Measurements from ENCODE around the gene MYOM3. TPM values are rescaled to one million over a fixed set of nuclear protein-coding genes. Genes with fewer than 3 reads are reported as not detected.

MYOM3 gene
- total and polyA plus RNA-seq, 2 experiments from 2014 or later = 2.0 to 2.4 TPM

DNA sequence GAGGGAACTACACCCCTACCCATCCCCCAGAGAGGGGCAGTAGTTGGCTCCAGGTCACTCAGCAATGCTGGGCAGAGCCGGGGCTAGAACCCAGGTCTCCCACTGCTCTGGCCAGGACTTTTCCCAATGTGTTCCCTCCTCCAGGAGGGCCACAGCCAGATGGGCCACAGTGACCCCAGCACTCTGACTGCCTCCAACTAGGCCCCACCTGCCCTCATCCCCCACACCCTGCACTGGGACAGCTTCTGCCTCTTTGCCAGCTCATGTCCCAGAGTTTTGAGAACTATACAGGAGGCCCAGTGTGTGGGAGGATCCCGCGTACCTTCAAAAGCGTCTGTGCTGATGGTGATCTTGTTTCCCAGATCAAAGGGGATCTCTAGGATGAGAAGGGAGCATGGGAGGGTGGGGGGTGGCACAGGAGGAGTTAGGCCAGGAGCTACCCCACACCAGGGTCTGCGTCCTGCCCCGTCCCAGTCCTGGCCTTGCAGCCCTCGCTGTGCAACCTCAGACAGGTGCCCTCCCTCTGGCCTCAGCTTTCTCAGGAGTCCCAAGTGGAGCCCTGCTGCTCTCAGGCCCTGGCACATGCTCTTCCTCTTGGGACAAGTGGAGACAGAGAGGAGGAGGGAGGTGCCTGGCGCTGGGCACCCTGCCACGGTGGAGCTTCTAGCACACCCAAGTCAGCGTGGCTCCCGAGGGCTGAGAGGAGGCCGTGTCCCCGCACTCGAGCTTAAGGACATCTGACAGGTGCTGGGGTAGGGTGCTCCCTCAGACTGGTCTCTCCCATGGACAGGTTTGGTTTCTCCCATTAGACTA lies 22.0 kb downstream of the MYOM3 start:
- H3K27me3 ChIP-seq = no peaks in the 10 kb centered on the region
- no peaks in the 10 kb centered on the region for H3K36me3 ChIP-seq (replicated peaks; ENCODE audit: insufficient read depth, low read depth)
- no peaks in the 10 kb centered on the region for H3K4me1 ChIP-seq (ENCODE audit: insufficient read depth)
- H3K9me2 ChIP-seq (replicated peaks; ENCODE audit: insufficient read depth) = no peaks in the 10 kb centered on the region
- no peak overlapping the region for H3K27ac ChIP-seq
- H3K4me2 ChIP-seq = no peak overlapping the region
- no peaks in the 10 kb centered on the region for H3K9me3 ChIP-seq (ENCODE audit: low read depth)
- WGBS (ENCODE audit: low lambda C conversion rate, missing lambda C conversion rate) = 88% methylated on average over 14 of the region's 14 CpGs
- no peaks in the 10 kb centered on the region for H3K79me2 ChIP-seq
- TF ChIP-seq EZH2 (IDR thresholded peaks at IDR 0.05; ENCODE audit: borderline replicate concordance) (no peak), EZH2phosphoT487 (IDR thresholded peaks at IDR 0.05; ENCODE audit: low read depth, severe bottlenecking, unreplicated experiment) (no peak)
- TF ChIP-seq, protein P1, sequence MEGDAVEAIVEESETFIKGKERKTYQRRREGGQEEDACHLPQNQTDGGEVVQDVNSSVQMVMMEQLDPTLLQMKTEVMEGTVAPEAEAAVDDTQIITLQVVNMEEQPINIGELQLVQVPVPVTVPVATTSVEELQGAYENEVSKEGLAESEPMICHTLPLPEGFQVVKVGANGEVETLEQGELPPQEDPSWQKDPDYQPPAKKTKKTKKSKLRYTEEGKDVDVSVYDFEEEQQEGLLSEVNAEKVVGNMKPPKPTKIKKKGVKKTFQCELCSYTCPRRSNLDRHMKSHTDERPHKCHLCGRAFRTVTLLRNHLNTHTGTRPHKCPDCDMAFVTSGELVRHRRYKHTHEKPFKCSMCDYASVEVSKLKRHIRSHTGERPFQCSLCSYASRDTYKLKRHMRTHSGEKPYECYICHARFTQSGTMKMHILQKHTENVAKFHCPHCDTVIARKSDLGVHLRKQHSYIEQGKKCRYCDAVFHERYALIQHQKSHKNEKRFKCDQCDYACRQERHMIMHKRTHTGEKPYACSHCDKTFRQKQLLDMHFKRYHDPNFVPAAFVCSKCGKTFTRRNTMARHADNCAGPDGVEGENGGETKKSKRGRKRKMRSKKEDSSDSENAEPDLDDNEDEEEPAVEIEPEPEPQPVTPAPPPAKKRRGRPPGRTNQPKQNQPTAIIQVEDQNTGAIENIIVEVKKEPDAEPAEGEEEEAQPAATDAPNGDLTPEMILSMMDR (IDR thresholded peaks at IDR 0.05; ENCODE audit: poor library complexity) = no peak
- no peak overlapping the region for H3K4me3 ChIP-seq
- no peak for DNase-seq (ENCODE audit: low spot score)
- no peaks in the 10 kb centered on the region for H4K20me1 ChIP-seq (ENCODE audit: insufficient read depth, poor library complexity, severe bottlenecking)
- H2AFZ ChIP-seq = no peak overlapping the region

DNA sequence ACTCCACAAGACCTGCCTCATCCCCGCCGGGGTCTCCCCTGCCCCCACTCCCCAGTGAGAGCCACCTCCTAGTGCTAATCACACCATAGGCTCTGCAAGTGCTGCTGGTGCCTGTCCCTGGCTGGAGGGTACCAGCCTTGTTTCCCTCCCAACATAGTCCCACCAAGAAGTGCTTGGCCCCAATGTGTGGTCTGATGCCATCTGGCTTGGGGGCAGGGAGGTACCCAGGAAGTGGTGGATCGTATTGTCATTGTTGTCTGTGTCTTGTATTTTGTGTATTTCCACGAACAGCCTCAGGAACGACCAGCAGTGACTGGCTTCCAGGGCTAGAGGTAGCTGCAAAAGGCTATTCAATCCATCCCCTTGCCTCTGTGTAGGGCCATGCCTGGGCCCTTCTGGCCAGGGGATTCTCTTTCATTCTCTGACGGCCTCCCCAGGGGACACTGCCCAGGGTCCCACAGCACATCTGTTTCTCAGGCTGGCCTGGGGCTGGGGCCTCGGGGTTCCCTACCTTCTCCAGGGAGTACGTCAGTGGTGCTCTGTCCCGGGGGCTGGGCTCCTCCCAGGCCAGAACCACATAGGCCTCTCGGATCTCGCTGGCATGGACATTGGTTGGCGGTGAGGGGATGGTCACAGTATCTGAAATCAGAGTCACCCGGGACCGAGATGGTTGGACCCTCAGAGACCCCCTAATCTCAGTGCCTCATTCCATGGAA lies 22.8 kb downstream of the MYOM3 start:
- Histone ChIP-seq H3K9me3 (ENCODE audit: low read depth) (no peaks in the 10 kb centered on the region), H3K27ac (no peak overlapping the region), H3K27me3 (no peaks in the 10 kb centered on the region), H2AFZ (no peak overlapping the region), H3K36me3 (replicated peaks; ENCODE audit: insufficient read depth, low read depth) (no peaks in the 10 kb centered on the region), H4K20me1 (ENCODE audit: insufficient read depth, poor library complexity, severe bottlenecking) (no peaks in the 10 kb centered on the region), H3K4me3 (no peak overlapping the region), H3K9me2 (replicated peaks; ENCODE audit: insufficient read depth) (no peaks in the 10 kb centered on the region), H3K79me2 (no peaks in the 10 kb centered on the region), H3K4me2 (no peak overlapping the region), H3K4me1 (ENCODE audit: insufficient read depth) (no peaks in the 10 kb centered on the region)
- no peak for DNase-seq (ENCODE audit: low spot score)
- TF ChIP-seq EZH2 (IDR thresholded peaks at IDR 0.05; ENCODE audit: borderline replicate concordance) (no peak), EZH2phosphoT487 (IDR thresholded peaks at IDR 0.05; ENCODE audit: low read depth, severe bottlenecking, unreplicated experiment) (no peak)
- 84% methylated on average over 12 of the region's 14 CpGs for WGBS (ENCODE audit: low lambda C conversion rate, missing lambda C conversion rate)

DNA sequence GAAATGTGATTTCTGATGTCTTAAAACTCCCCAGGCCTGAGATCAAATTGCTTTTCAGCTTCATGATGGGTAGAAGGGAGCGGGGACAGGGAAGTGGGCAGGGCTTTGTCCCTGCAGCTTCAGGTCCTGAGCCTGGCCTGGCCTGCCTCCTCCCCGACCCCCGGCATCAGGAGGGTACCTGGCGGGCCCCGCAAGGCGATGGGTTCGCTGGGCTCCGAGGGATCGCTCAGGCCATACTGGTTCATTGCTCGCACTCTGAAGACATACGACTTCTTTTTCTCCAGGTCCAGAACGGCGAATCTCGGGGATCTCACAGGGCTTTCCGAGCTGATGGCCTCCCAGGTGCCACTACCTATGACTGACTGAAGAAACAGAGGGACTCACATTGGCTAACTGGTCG lies 25.5 kb downstream of the MYOM3 start:
- Histone ChIP-seq H3K4me3 (no peak overlapping the region), H3K4me1 (ENCODE audit: insufficient read depth) (no peaks in the 10 kb centered on the region), H3K9me3 (ENCODE audit: low read depth) (no peaks in the 10 kb centered on the region), H2AFZ (no peak overlapping the region), H3K27ac (no peak overlapping the region), H4K20me1 (ENCODE audit: insufficient read depth, poor library complexity, severe bottlenecking) (no peaks in the 10 kb centered on the region), H3K9me2 (replicated peaks; ENCODE audit: insufficient read depth) (no peaks in the 10 kb centered on the region), H3K4me2 (no peak overlapping the region), H3K36me3 (replicated peaks; ENCODE audit: insufficient read depth, low read depth) (no peaks in the 10 kb centered on the region), H3K27me3 (no peaks in the 10 kb centered on the region), H3K79me2 (no peaks in the 10 kb centered on the region)
- WGBS (ENCODE audit: low lambda C conversion rate, missing lambda C conversion rate) = 94% methylated on average over 16 of the region's 16 CpGs
- TF ChIP-seq, protein P1 (IDR thresholded peaks at IDR 0.05; ENCODE audit: poor library complexity) = no peak
- TF ChIP-seq EZH2 (IDR thresholded peaks at IDR 0.05; ENCODE audit: borderline replicate concordance) (no peak), EZH2phosphoT487 (IDR thresholded peaks at IDR 0.05; ENCODE audit: low read depth, severe bottlenecking, unreplicated experiment) (no peak)
- DNase-seq (ENCODE audit: low spot score) = no peak

DNA sequence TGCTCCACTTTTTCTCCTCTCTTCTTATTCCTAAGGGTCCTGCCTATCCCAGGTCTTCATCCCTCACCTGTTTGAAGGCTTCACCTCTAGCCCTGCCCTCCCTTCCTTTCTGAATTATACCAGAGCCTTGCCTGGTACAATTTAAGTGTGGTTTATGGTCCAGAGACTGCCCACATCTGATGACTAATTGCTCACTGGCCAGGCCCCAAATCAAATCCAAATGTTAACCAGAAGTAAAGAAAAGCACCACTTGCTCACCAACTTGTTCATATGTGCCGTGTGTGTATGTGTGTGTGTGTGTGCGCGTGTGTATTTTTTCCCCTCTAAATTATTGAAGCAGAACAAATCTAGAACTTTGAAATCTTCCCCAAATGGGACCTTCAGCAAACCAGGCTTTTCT lies 26.4 kb downstream of the MYOM3 start:
- H3K9me2 ChIP-seq (replicated peaks; ENCODE audit: insufficient read depth) = no peaks in the 10 kb centered on the region
- no peak overlapping the region for H3K4me3 ChIP-seq
- H4K20me1 ChIP-seq (ENCODE audit: insufficient read depth, poor library complexity, severe bottlenecking) = no peaks in the 10 kb centered on the region
- H3K36me3 ChIP-seq (replicated peaks; ENCODE audit: insufficient read depth, low read depth) = no peaks in the 10 kb centered on the region
- no peak overlapping the region for H3K4me2 ChIP-seq
- no peaks in the 10 kb centered on the region for H3K79me2 ChIP-seq
- DNase-seq (ENCODE audit: low spot score) = no peak
- 88% methylated on average over 3 of the region's 3 CpGs for WGBS (ENCODE audit: low lambda C conversion rate, missing lambda C conversion rate)
- no peaks in the 10 kb centered on the region for H3K27me3 ChIP-seq
- H2AFZ ChIP-seq = no peak overlapping the region
- H3K27ac ChIP-seq = no peak overlapping the region
- TF ChIP-seq, protein P1 (IDR thresholded peaks at IDR 0.05; ENCODE audit: poor library complexity) = no peak
- TF ChIP-seq EZH2 (IDR thresholded peaks at IDR 0.05; ENCODE audit: borderline replicate concordance) (no peak), EZH2phosphoT487 (IDR thresholded peaks at IDR 0.05; ENCODE audit: low read depth, severe bottlenecking, unreplicated experiment) (no peak)
- H3K4me1 ChIP-seq (ENCODE audit: insufficient read depth) = no peaks in the 10 kb centered on the region
- no peaks in the 10 kb centered on the region for H3K9me3 ChIP-seq (ENCODE audit: low read depth)
